Stromal cell of bone marrow (primary cell): ENCODE data around the gene FNDC11.

ENCODE experiments used
- DNase-seq: peaks from one replicate; pipeline ENCODE4 v3.0.0-alpha.2; 2012; ENCODE audit warnings: low read depth

Gene FNDC11

GRCh38 chr20:63525185-63525584 lies 28.8 kb upstream of the FNDC11 start:
- DNase-seq, result no peak

DNA sequence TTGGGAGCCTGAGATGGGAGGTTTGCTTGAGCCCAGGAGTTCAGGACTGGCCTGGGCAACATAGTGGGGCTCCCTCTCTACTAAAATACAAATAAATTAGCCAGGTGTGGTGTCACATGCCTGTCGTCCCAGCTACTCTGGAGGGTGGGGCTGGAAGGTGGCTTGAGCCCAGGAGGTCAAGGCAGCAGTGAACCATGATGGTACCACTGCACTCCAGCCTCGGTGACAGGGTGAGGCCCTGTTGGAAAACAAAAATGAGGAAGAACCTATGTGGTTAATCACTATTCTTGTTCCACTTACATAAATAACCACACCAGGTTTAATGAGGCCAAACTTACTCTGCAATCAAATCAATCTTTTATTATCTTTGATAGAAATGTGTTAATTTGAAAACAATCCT lies 28.0 kb upstream of the FNDC11 start:
- DNase-seq, result no peak

GRCh38 chr20:63527184-63527583 lies 26.8 kb upstream of the FNDC11 start:
- no peak for DNase-seq

- no peak for DNase-seq
These were observed 24.6 kb upstream of the FNDC11 start for GRCh38 chr20:63529180-63529860.

DNA sequence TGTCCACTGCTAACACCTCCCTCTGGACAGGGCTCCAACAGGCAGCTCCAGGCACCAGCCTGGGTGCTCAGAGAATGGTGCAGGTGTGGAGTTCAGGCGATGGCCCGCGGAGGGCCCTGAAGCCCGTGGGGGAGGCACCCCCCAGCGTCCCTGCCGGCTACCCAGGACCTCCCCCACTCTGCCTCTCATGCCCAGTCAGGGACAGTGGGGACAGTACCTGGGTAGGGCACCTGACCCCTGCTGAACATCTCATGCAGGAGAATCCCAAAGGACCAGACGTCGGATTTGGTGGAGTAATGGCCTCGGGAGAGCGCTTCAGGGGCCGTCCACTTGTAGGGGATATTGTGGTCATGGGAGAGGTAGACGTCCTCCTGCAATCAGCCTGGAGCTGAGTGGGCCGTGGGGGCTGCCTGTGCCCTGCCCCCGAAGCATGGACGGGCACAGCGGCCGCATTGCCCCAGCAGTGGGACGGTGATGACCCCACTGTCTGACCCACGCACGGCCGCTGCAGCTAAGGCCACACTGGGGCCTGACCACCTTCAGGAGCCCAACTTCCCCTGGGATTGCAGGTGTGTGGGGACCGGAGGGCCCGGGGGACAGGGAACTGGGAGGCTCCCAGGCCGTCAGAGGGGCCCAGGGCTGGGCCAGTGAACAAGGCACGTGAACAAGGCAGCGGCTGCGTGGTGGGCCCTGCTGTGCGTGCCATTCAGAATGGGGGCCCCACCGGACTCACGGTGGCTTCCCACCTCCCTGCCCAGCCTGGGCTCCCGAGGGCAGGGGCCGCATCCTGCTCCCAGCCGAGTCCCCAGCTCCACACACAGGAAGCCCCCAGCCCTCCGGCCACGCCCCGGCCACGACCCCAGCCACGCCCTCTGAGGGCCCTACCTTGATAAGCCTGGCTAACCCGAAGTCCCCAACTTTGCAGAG lies 23.8 kb upstream of the FNDC11 start:
- no peak for DNase-seq

- no peak for DNase-seq
These were observed 23.2 kb upstream of the FNDC11 start for GRCh38 chr20:63530788-63531160.

- DNase-seq, result no peak
These were observed 22.1 kb upstream of the FNDC11 start for GRCh38 chr20:63531686-63532448.

- no peak for DNase-seq
These were observed 21.4 kb upstream of the FNDC11 start for GRCh38 chr20:63532449-63532971.

- no peak for DNase-seq
These were observed 20.6 kb upstream of the FNDC11 start for GRCh38 chr20:63533388-63533787.

GRCh38 chr20:63533871-63534393 lies 20.0 kb upstream of the FNDC11 start:
- no peak for DNase-seq

GRCh38 chr20:63534427-63534830 lies 19.5 kb upstream of the FNDC11 start:
- no peak for DNase-seq

DNA sequence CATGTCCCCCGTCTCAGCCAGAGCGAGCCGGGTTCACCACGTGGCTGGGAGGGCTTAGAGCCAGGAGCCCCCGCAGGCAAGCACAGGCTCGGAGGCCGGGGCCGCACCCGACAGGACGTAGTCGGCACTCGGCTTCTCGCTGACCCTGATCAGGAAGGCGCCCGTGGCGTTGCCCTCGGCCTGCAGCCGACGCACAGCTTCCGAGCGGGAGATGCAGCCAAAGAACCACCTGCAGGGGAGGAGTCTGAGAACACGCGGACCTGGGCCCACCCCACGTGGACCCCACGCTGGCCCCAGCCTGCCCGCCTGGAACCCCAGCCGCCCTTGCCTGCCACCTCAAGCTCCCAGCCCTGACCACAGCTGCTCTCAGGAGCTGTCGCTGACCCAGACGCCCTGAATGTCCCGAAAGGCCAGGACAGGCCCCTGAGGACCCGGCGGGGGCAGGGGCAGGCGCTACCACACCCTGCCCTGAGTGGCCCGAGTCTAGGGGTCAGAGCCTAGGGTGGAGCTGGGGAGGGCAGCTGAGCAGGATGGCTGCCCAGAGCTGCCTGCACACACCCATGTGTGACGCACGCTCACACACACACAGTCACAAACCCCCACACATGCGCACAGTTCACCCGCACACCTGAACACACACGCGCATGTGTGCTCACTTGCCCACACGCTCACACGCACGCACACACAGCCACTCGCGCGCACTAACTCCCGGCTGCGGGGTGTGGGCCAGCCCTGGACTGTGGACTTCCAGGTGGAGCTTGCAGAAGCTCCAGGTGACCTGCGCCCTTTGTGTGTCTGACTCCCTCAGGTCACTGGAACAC lies 18.9 kb upstream of the FNDC11 start:
- no peak for DNase-seq

- peak; percentile 21 for DNase-seq
These were observed 17.6 kb upstream of the FNDC11 start for GRCh38 chr20:63536241-63536977.

GRCh38 chr20:63536997-63537524 lies 16.9 kb upstream of the FNDC11 start, which contains the start of gene PTK6:
PTK6 (minus strand) TSS chr20:63537376; CDS start chr20:63537314, 62 bp downstream.
- no peak for DNase-seq

- peak; percentile 58 for DNase-seq
These were observed 16.3 kb upstream of the FNDC11 start for GRCh38 chr20:63537525-63538203.

- DNase-seq, result peak; percentile 6
These were observed 15.5 kb upstream of the FNDC11 start for GRCh38 chr20:63538204-63539091.

- no peak for DNase-seq
These were observed 14.9 kb upstream of the FNDC11 start for GRCh38 chr20:63539092-63539430.
